Activated B cell treated with CpG ODN at 0.5 μM for 24 hours (primary cell): ENCODE measurements around the gene DRC1. TPM values are rescaled to one million over a fixed set of nuclear protein-coding genes. Genes with fewer than 3 reads are reported as not detected.

Experiments used
- ATAC-seq: fragments of 200-7000 bp; cut with Tn5 transposase; one replicate; pipeline ENCODE4 v1.10.0; 2021; ENCODE audit warnings: low read depth, mild to moderate bottlenecking, moderate library complexity
- CTCF ChIA-PET: fragments of 350-600 bp; sonication (Branson Sonifier 250); formaldehyde crosslinking; loops from one replicate; lab custom pipeline; 2021; ENCODE audit warnings: antibody characterized with exemption; lab: Charles Lee
- POLR2A ChIA-PET: fragments of 350-600 bp; sonication (Branson Sonifier 250); formaldehyde crosslinking; loops from one replicate; lab custom pipeline; 2021; ENCODE audit warnings: antibody characterized with exemption; lab: Charles Lee
- DNase-seq: peaks from one replicate; pipeline ENCODE4 v3.0.0; 2022
- H3K27ac Mint-ChIP-seq: one replicate; pipeline ENCODE4 v1.8.0; 2020; ENCODE audit warnings: mixed read lengths
- H3K27me3 Mint-ChIP-seq: one replicate; pipeline ENCODE4 v1.8.0; 2021; ENCODE audit warnings: mixed read lengths
- H3K36me3 Mint-ChIP-seq: one replicate; pipeline ENCODE4 v1.8.0; 2021; ENCODE audit warnings: low read depth, mixed read lengths
- H3K4me1 Mint-ChIP-seq: one replicate; pipeline ENCODE4 v1.8.0; 2021; ENCODE audit warnings: mixed read lengths
- H3K4me3 Mint-ChIP-seq: one replicate; pipeline ENCODE4 v1.8.0; 2020; ENCODE audit warnings: mild to moderate bottlenecking, mixed read lengths
- H3K9me3 Mint-ChIP-seq: one replicate; pipeline ENCODE4 v1.8.0; 2020; ENCODE audit warnings: mixed read lengths
- intact Hi-C: fragments of 100-400 bp; cut with micrococcal nuclease; formaldehyde crosslinking; loops from one replicate; pipeline ENCODE4 v1.15.1; 2024
- total RNA-seq: library from RNA; stranded (reverse); gene quantifications from 2 replicates; pipeline ENCODE4 v1.2.3, GENCODE V29; 2022
- TF ChIP-seq, protein P1 (sequence below): fragments of 200-600 bp; IDR thresholded peaks from one replicate; pipeline ENCODE4 v1.8.0; 2022; ENCODE audit warnings: antibody characterized with exemption, mild to moderate bottlenecking

The DRC1 gene
- total RNA-seq, 1 donor from 2014 or later = not detected

DNA sequence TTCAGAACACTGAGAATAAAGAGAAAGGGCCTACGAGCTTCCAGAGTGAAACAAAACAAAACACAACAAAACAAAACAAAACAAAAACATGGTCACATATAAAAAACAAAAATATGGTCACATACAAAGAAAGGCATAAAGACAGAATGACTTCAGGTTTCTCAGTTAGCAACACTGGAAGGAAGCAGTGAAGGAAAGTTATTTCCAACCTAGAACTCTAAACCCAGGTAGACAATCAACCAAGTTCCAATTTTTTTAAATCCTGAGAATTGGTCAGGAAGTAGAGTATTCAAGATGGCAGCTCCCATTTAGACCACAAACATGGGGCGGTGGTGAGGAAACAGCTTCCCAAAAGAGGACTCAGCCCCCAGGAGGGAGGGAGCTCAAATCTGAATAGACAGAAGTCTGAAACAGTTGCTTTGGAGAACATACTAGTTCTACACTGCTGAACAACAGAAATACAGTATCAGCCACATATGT, 9.1 kb downstream of the DRC1 start:
- Mint-ChIP-seq H3K36me3 (no peaks in the 10 kb centered on the region), H3K27me3 (peaks cover 13% of the 10 kb centered on the region), H3K9me3 (no peaks in the 10 kb centered on the region), H3K27ac (no peak overlapping the region), H3K4me1 (peaks cover 8% of the 10 kb centered on the region), H3K4me3 (no peak overlapping the region)
- ChIA-PET POLR2A (no interaction called here), CTCF (no interaction called here)
- DNase-seq (no peak), ATAC-seq (no peak)
- intact Hi-C loops = no loop called here
- TF ChIP-seq, protein P1, sequence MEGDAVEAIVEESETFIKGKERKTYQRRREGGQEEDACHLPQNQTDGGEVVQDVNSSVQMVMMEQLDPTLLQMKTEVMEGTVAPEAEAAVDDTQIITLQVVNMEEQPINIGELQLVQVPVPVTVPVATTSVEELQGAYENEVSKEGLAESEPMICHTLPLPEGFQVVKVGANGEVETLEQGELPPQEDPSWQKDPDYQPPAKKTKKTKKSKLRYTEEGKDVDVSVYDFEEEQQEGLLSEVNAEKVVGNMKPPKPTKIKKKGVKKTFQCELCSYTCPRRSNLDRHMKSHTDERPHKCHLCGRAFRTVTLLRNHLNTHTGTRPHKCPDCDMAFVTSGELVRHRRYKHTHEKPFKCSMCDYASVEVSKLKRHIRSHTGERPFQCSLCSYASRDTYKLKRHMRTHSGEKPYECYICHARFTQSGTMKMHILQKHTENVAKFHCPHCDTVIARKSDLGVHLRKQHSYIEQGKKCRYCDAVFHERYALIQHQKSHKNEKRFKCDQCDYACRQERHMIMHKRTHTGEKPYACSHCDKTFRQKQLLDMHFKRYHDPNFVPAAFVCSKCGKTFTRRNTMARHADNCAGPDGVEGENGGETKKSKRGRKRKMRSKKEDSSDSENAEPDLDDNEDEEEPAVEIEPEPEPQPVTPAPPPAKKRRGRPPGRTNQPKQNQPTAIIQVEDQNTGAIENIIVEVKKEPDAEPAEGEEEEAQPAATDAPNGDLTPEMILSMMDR = no peak

DNA sequence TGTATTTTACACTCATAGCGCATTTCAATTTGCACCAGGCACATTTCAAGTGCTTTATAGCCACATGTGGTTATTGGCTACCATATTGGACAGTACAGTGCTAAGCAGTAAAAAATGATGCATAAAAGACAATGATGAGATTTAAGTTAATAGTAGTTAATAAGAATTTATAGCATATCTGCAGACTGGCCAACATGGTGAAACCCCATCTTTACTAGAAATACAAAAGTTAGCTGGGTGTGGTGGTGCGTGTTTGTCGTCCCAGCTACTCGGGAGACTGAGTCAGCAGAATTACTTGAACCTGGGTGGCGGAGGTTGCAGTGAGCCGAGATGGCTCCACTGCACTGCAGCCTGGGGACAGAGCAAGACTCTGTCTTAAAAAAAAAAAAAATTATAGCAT, 9.7 kb downstream of the DRC1 start:
- ATAC-seq (no peak), DNase-seq (no peak)
- intact Hi-C loops = no loop called here
- H3K4me1 Mint-ChIP-seq = peaks cover 8% of the 10 kb centered on the region
- TF ChIP-seq, protein P1 = no peak
- H3K4me3 Mint-ChIP-seq = no peak overlapping the region
- CTCF ChIA-PET = no interaction called here
- POLR2A ChIA-PET = no interaction called here
- H3K27me3 Mint-ChIP-seq = peaks cover 13% of the 10 kb centered on the region
- no peaks in the 10 kb centered on the region for H3K36me3 Mint-ChIP-seq
- H3K9me3 Mint-ChIP-seq = no peaks in the 10 kb centered on the region
- no peak overlapping the region for H3K27ac Mint-ChIP-seq

DNA sequence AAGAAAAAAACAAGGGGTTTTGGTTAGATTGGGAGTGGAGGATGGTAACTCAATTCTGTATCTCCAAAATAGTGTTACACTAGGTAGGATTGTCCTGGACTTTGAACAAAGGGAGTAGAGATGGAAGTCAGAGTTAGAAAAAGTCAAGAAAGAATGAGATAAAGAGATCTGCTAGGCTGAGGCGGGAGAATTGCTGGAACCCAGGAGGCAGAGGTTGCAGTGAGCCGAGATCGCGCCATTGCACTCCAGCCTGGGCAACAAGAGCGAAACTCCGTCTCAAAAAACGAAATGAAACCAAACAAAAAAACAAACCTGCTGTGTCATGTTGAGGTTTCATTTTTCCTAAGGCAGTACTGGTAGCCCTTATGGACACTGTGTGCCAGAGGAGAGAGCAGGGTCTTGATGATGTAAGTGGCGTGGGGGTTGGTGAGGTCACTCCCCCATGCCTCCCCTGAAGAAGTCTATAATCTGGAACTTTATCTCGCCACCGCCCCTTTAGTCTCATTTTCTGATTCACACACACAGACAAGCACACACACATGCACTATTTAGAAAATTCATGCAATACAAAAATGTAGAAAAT, 10.5 kb downstream of the DRC1 start:
- TF ChIP-seq, protein P1 = no peak
- H3K36me3 Mint-ChIP-seq = no peaks in the 10 kb centered on the region
- peak overlapping the region; percentile 47 for H3K4me3 Mint-ChIP-seq
- POLR2A ChIA-PET = no interaction called here
- H3K27me3 Mint-ChIP-seq = peaks cover 10% of the 10 kb centered on the region
- intact Hi-C loops = no loop called here
- CTCF ChIA-PET = no interaction called here
- no peaks in the 10 kb centered on the region for H3K9me3 Mint-ChIP-seq
- H3K27ac Mint-ChIP-seq = no peak overlapping the region
- DNase-seq (no peak), ATAC-seq (peak; percentile 28)
- H3K4me1 Mint-ChIP-seq = peaks cover 8% of the 10 kb centered on the region

DNA sequence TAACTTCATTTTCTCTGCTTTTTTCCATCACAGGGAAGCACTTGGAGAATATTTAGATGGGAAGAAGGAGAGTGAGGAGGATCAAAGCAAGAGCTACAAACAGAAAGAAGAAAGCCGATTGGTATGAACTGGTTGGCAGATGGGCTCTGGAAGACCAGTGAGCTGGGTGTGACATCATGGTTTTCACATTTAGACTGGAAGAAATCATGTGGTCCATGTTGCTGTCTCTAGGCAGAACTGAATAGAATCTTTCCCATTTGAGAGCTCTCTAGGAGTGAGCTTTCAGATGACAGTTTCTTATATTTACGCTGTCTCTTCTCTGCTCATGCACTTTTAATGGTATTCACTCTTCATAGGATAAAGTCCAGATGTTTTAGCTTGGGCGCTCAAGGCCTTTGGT, 12.6 kb downstream of the DRC1 start:
- Mint-ChIP-seq H3K27me3 (peaks cover 6% of the 10 kb centered on the region), H3K36me3 (no peaks in the 10 kb centered on the region), H3K4me1 (peaks cover 8% of the 10 kb centered on the region), H3K27ac (no peak overlapping the region), H3K4me3 (no peak overlapping the region), H3K9me3 (no peaks in the 10 kb centered on the region)
- POLR2A ChIA-PET = no interaction called here
- intact Hi-C loops = no loop called here
- ATAC-seq (no peak), DNase-seq (no peak)
- CTCF ChIA-PET = no interaction called here
- TF ChIP-seq, protein P1 = no peak

DNA sequence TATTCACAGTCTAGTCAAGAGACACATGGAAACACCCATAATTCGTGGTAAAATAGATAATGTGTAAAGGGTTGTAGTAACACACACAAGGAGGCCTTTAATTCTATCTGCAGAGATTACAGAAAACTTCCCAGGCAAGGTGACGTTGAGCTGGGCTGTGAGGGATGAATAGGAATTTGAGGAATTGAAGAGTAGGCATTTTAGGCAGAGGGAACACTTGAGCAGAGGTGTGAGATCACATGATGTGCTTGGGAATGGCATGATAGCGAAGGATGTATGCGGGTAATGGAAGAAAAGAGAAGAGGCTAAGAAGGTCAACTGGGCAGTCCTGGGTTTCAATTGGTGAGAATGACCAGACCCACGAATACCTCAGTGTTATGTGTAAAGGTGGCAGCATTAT, 20.2 kb downstream of the DRC1 start:
- ATAC-seq (no peak), DNase-seq (no peak)
- intact Hi-C loops = no loop called here
- H3K9me3 Mint-ChIP-seq = no peaks in the 10 kb centered on the region
- CTCF ChIA-PET = no interaction called here
- peaks cover 4% of the 10 kb centered on the region for H3K27me3 Mint-ChIP-seq
- TF ChIP-seq, protein P1 = no peak
- no peak overlapping the region for H3K27ac Mint-ChIP-seq
- no peaks in the 10 kb centered on the region for H3K4me1 Mint-ChIP-seq
- no peak overlapping the region for H3K4me3 Mint-ChIP-seq
- POLR2A ChIA-PET = no interaction called here
- no peaks in the 10 kb centered on the region for H3K36me3 Mint-ChIP-seq
